ENCODE measurements around the gene S100A3.
A peak's percentile ranks its signal among the peaks of the same experiment; 100 is the strongest.

DNA sequence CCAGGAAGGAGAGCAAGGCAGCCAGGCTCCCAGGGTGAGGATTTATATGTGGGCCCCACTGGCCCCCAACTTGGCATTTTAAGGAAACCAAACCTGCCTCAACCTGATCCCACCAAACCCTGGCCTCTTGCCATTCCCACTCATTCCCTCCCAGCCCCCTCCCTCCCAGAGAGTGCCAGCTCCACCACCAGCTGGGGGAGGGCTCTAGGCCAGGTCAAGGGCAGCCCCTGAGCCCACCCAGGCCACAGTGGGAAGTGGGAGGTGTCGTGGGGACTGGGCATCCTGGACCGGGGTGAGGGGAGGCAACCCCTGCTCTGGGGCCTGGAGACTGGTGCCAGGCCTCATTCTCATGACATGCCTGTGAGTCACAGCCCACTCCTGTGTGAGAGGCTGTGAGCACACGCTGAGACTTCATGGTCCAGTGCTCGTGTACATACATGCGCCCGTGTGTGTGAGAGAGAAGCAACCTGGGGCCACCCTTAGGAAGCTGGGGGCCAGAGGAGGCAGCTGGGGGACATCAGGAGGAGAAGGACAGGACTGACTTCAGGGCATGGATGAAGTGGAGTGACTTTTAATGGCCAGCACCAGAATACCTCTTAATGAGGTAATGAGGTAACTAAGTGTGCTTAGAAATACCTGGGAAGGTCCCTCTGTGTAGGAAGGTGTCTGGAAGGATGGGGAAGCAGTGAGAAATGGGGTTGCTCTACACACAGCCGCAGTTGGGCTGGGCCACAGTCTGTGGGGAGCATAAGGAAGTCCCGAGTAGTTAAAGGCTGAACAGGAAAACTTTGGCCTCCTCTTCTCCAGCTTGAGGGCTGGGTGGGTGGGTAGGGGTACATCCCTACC is 16.7 kb upstream of the S100A3 start, which contains the start of gene S100A2:
- TF ChIP-seq NR3C1 (IDR thresholded peaks at IDR 0.05) = no peak
- no peak for TF ChIP-seq HDAC2 (IDR thresholded peaks at IDR 0.05)
- TF ChIP-seq ZSCAN20 (CRISPR knock-in tag; IDR thresholded peaks at IDR 0.05) = 0 out of 2 replicates have a peak, but pooled peaks have one; percentile 53
- TF ChIP-seq, protein P1, sequence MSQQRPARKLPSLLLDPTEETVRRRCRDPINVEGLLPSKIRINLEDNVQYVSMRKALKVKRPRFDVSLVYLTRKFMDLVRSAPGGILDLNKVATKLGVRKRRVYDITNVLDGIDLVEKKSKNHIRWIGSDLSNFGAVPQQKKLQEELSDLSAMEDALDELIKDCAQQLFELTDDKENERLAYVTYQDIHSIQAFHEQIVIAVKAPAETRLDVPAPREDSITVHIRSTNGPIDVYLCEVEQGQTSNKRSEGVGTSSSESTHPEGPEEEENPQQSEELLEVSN (IDR thresholded peaks at IDR 0.05; ENCODE audit: borderline replicate concordance, low read depth) = no peak; the same call in 1 of the 2 replicates

Data from A549 (cell line).